ENCODE data around the gene IRF2BP2.

GRCh38 chr1:234608025-234608910 is 1.7 kb downstream of the IRF2BP2 start:
- TF ChIP-seq CSRNP3 (CRISPR knock-in tag; IDR thresholded peaks at IDR 0.05) (no peak), TOX (CRISPR knock-in tag; IDR thresholded peaks at IDR 0.05; ENCODE audit: borderline replicate concordance) (no peak; the same call in 1 of the 2 replicates), ZNF8 (CRISPR knock-in tag; IDR thresholded peaks at IDR 0.05) (no peak), ISL1 (CRISPR knock-in tag; IDR thresholded peaks at IDR 0.05) (no peak), TCF4 (CRISPR knock-in tag; IDR thresholded peaks at IDR 0.05; ENCODE audit: borderline replicate concordance) (no peak), PPARA (CRISPR knock-in tag; IDR thresholded peaks at IDR 0.05; ENCODE audit: borderline replicate concordance) (no peak), SNAI2 (CRISPR knock-in tag; IDR thresholded peaks at IDR 0.05) (no peak), RARB (CRISPR knock-in tag; IDR thresholded peaks at IDR 0.05) (no peak; the same call in 1 of the 2 replicates), ZNF565 (CRISPR knock-in tag; conservative IDR thresholded peaks at IDR 0.05; ENCODE audit: low read depth) (no peak), ESRRG (CRISPR knock-in tag; IDR thresholded peaks at IDR 0.05) (no peak), ARNTL (CRISPR knock-in tag; IDR thresholded peaks at IDR 0.05; ENCODE audit: borderline replicate concordance, low read depth) (no peak)
- TF ChIP-seq, protein P1, sequence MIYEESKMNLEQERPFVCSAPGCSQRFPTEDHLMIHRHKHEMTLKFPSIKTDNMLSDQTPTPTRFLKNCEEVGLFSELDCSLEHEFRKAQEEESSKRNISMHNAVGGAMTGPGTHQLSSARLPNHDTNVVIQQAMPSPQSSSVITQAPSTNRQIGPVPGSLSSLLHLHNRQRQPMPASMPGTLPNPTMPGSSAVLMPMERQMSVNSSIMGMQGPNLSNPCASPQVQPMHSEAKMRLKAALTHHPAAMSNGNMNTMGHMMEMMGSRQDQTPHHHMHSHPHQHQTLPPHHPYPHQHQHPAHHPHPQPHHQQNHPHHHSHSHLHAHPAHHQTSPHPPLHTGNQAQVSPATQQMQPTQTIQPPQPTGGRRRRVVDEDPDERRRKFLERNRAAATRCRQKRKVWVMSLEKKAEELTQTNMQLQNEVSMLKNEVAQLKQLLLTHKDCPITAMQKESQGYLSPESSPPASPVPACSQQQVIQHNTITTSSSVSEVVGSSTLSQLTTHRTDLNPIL (CRISPR knock-in tag; IDR thresholded peaks at IDR 0.05; ENCODE audit: low read depth), result no peak

All from SK-N-SH treated with all-trans-retinoic acid at 6 μM for 48 hours (cell line).